Coronary artery (tissue), 2 donors: ENCODE data around the gene RNF144A.

ENCODE experiments used
- DNase-seq: peaks from one replicate; pipeline ENCODE4 v3.0.0-alpha.2; 2017; ENCODE audit warnings: low spot score
- H3K27ac ChIP-seq, 2 donors: fragments of 200-600 bp; sonication (generic); one replicate each; pipeline ENCODE4 v1.5.1; 2016 to 2019
- H3K4me3 ChIP-seq: fragments of 200-600 bp; sonication (generic); 2 replicates; pipeline ENCODE4 v1.5.1; 2016; ENCODE audit warnings: mild to moderate bottlenecking, moderate library complexity
- TF ChIP-seq, protein P1 (sequence below): fragments of 200-600 bp; sonication (generic); IDR thresholded peaks from one replicate; pipeline ENCODE4 v1.5.1; 2019; ENCODE audit warnings: antibody characterized with exemption

The RNF144A gene

GRCh38 chr2:7052404-7052803, 135.2 kb downstream of the RNF144A start:
- Histone ChIP-seq H3K27ac (no peak overlapping the region), H3K4me3 (no peak overlapping the region)
- TF ChIP-seq, protein P1, sequence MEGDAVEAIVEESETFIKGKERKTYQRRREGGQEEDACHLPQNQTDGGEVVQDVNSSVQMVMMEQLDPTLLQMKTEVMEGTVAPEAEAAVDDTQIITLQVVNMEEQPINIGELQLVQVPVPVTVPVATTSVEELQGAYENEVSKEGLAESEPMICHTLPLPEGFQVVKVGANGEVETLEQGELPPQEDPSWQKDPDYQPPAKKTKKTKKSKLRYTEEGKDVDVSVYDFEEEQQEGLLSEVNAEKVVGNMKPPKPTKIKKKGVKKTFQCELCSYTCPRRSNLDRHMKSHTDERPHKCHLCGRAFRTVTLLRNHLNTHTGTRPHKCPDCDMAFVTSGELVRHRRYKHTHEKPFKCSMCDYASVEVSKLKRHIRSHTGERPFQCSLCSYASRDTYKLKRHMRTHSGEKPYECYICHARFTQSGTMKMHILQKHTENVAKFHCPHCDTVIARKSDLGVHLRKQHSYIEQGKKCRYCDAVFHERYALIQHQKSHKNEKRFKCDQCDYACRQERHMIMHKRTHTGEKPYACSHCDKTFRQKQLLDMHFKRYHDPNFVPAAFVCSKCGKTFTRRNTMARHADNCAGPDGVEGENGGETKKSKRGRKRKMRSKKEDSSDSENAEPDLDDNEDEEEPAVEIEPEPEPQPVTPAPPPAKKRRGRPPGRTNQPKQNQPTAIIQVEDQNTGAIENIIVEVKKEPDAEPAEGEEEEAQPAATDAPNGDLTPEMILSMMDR: no peak
- no peak for DNase-seq

DNA sequence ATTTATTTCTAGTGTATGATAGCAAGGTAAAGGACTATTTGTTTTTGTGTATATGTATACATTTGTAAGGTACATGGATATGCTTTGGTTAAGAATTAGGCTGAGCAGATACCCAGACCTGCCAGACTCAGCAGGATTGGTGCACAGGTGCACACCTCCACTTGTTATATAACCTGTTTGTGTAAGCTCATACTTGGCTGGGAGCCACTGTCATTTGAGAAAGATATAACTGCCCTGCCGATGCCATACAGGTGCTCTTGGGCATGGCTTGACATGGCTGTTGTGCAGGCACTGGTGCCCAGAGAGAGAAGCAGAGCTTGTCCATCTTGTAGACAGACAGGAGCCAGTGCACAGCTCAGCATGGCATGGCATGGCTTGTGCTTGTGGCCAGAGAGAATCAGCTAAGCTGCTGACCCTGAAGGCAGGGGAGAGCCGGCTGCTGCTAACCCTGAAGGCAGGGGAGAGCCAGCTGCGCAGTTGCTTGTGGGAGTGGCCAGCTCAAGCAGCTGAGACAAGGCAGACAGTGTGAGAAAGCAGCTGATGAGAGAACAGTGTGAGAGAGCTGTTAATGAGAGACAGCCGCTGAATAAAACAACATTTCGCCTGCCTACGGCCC, 136.5 kb downstream of the RNF144A start:
- Histone ChIP-seq H3K27ac (no peak overlapping the region), H3K4me3 (no peak overlapping the region)
- DNase-seq: no peak
- TF ChIP-seq, protein P1: no peak

GRCh38 chr2:7057865-7058400, 140.7 kb downstream of the RNF144A start:
- H3K4me3 ChIP-seq: no peak overlapping the region
- TF ChIP-seq, protein P1: no peak
- no peak for DNase-seq
- no peak overlapping the region for H3K27ac ChIP-seq

GRCh38 chr2:7060156-7060555, 142.9 kb downstream of the RNF144A start:
- no peak overlapping the region for H3K4me3 ChIP-seq
- TF ChIP-seq, protein P1: no peak
- H3K27ac ChIP-seq: no peak overlapping the region
- no peak for DNase-seq

DNA sequence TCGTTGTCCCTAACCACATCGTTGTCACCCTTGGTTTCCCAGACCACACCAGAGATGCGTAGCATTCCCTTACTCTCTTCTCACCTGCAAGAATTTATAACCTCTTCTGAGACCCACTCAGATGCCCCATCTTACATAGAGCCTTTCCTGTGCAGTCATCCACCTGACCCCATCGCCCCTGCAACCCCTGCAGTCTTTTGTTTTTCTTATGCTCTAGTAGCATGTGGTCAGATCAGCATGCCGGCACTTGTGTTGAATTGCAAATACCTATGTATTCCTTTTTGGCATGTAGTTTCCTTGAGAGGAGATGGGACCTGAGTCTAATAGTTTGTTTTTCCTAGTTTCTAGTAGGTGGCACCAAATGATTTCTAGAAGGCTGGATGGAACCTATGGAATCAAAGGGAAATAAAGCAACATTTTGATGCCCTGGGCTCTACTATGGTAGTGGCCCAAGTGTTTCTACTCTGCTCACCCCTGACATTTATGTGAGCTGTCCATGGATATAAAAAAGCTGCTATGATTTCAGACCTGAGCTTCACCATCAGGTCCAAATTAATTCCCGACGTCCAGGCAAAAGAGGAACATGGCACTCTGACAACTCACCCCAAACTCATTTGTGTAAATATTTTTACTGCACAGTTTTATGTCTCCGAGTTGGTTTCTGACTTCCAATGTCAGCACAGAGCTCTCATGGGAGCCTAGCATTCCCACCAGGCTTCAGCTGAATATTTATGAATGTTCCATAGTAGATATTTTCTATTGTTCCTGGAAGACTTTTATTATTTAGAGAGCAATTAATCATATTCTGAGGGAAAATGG, 143.6 kb downstream of the RNF144A start:
- no peak overlapping the region for H3K4me3 ChIP-seq
- H3K27ac ChIP-seq: no peak overlapping the region
- no peak for DNase-seq
- TF ChIP-seq, protein P1: no peak

DNA sequence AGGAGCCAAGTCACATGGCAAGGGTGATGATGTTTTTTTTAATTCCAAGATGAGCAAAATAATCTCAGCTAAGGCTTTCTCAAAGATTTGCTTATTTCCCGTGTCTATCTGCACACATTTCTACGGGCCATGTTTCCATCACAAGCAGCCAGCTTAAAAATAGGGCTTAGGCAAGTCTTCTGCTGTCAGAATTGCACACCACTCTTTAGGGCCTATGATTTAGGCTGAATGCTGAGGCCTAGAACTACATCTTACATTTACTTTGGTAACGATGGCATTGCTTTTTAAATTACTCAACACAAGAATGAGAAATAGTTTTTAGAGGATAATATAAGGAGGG, 144.2 kb downstream of the RNF144A start:
- TF ChIP-seq, protein P1: no peak
- no peak for DNase-seq
- H3K4me3 ChIP-seq: no peak overlapping the region
- H3K27ac ChIP-seq: no peak overlapping the region

GRCh38 chr2:7061921-7062320, 144.7 kb downstream of the RNF144A start:
- Histone ChIP-seq H3K4me3 (no peak overlapping the region), H3K27ac (no peak overlapping the region)
- TF ChIP-seq, protein P1: no peak
- no peak for DNase-seq
